Measurements from ENCODE around the gene GTF2IRD1.

Gene GTF2IRD1

GRCh38 chr7:74473116-74473515 lies 19.4 kb downstream of the GTF2IRD1 start:
- no peak for DNase-seq (ENCODE audit: low read depth)
- TF ChIP-seq, protein P1, sequence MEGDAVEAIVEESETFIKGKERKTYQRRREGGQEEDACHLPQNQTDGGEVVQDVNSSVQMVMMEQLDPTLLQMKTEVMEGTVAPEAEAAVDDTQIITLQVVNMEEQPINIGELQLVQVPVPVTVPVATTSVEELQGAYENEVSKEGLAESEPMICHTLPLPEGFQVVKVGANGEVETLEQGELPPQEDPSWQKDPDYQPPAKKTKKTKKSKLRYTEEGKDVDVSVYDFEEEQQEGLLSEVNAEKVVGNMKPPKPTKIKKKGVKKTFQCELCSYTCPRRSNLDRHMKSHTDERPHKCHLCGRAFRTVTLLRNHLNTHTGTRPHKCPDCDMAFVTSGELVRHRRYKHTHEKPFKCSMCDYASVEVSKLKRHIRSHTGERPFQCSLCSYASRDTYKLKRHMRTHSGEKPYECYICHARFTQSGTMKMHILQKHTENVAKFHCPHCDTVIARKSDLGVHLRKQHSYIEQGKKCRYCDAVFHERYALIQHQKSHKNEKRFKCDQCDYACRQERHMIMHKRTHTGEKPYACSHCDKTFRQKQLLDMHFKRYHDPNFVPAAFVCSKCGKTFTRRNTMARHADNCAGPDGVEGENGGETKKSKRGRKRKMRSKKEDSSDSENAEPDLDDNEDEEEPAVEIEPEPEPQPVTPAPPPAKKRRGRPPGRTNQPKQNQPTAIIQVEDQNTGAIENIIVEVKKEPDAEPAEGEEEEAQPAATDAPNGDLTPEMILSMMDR (IDR thresholded peaks at IDR 0.05; ENCODE audit: insufficient read depth, low read depth, low read length, missing control alignments): no peak

DNA sequence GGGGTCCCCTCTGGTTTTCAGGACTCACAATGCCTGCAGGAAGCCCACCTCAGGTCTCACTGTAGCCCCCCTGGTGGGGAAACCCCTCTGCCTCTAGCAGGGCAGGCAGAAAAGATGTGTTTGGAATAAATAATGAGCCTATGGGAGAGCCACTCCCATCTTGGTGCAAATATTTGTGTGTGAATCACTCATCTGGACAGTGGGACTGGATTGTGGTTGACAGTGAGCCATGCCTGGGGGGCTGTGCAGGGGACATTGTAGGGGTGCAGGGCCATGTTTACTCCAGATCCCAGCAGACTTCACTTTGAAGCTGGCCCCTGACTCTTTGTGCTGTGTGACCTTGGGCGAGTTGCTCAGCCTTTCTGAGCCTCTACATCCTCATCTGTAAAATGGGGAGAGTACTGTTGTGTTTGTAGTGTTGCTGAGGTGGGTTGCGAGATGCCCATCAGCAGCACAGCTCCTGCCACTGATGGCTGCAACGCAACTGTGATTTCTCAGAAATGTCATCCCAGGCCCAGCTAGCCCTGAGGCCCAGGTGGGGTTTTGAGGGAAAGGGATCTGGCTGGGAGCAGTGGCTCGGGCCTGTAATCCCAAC lies 20.7 kb downstream of the GTF2IRD1 start:
- TF ChIP-seq, protein P1 (IDR thresholded peaks at IDR 0.05; ENCODE audit: insufficient read depth, low read depth, low read length, missing control alignments): no peak
- DNase-seq (ENCODE audit: low read depth): no peak
- H3K4me3 ChIP-seq (ENCODE audit: low read length): no peak overlapping the region

More at GRCh38 chr7:74473116-74473515, 19.4 kb downstream of the GTF2IRD1 start:
- no peak overlapping the region for H3K4me3 ChIP-seq (ENCODE audit: low read length)

DNA sequence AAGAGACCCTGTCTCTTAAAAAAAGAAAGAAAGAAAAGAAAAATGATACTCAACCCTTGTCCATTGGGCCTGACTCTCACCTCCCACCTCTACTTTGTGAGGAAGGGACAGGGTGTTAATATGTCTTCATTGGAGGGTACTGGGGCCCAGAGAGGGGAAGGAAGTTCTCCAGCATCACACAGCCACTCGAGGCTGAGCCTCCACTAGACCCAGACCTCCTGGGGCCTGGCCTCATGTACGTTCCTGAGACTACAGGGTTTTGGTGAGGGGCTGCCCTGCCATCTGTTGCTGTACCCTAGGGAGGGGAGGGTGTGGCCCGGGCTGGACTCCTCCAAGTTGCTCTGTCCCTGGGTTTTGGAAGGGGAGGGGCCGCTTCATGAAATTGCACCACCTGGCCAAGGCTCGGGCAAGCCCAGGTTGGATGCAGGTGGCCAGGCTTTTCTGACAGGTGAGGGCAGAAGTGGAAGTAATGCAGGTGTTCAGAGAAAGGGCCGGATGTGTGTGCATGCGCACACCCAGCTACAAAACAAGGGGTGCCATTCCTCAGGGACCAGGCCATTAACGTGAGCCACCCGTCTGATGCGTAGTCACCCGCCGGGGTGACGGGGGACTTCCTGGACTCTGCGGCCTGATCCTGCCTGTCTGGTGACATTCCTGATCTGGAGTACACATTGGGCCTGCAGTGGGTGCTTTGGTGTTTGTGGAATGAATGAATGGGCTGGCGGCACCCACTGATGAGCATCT lies 21.7 kb downstream of the GTF2IRD1 start:
- no peak for DNase-seq (ENCODE audit: low read depth)
- TF ChIP-seq, protein P1 (IDR thresholded peaks at IDR 0.05; ENCODE audit: insufficient read depth, low read depth, low read length, missing control alignments): no peak
- no peak overlapping the region for H3K4me3 ChIP-seq (ENCODE audit: low read length)

GRCh38 chr7:74475987-74476350 lies 22.3 kb downstream of the GTF2IRD1 start:
- no peak overlapping the region for H3K4me3 ChIP-seq (ENCODE audit: low read length)
- peak; percentile 47 for DNase-seq (ENCODE audit: low read depth)
- TF ChIP-seq, protein P1 (IDR thresholded peaks at IDR 0.05; ENCODE audit: insufficient read depth, low read depth, low read length, missing control alignments): no peak

GRCh38 chr7:74476626-74477025 lies 22.9 kb downstream of the GTF2IRD1 start:
- TF ChIP-seq, protein P1 (IDR thresholded peaks at IDR 0.05; ENCODE audit: insufficient read depth, low read depth, low read length, missing control alignments): no peak
- H3K4me3 ChIP-seq (ENCODE audit: low read length): no peak overlapping the region
- peak; percentile 88 for DNase-seq (ENCODE audit: low read depth)

DNA sequence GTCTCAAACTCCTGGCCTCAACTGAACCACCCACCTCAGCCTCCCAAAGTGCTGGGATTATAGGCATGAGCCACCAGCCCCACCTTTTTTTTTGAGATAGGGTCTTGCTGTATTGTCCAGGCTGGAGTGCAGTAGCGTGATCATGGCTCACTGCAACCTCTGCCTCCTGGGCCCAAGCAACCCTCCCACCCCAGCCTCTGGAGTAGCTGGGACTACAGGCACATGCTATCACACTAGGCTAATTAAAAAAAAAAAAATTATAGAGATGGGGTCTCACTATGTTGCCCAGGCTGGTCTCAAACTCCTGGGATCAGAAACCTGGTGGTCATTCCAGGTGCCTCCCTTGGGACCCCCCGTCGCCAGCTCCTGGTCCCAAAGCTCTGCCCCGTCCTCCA lies 25.0 kb downstream of the GTF2IRD1 start:
- H3K4me3 ChIP-seq (ENCODE audit: low read length): no peak overlapping the region
- TF ChIP-seq, protein P1 (IDR thresholded peaks at IDR 0.05; ENCODE audit: insufficient read depth, low read depth, low read length, missing control alignments): no peak
- no peak for DNase-seq (ENCODE audit: low read depth)

Data from epithelial cell of esophagus (primary cell).